ENCODE results near the gene GRK5. TPM values are rescaled to one million over a fixed set of nuclear protein-coding genes. Genes with fewer than 3 reads are reported as not detected.

Gene GRK5
- total RNA-seq, 4 donors from 2014 or later, result 11.6 to 38.2 (median 21.4) TPM

- TF ChIP-seq, protein P1, sequence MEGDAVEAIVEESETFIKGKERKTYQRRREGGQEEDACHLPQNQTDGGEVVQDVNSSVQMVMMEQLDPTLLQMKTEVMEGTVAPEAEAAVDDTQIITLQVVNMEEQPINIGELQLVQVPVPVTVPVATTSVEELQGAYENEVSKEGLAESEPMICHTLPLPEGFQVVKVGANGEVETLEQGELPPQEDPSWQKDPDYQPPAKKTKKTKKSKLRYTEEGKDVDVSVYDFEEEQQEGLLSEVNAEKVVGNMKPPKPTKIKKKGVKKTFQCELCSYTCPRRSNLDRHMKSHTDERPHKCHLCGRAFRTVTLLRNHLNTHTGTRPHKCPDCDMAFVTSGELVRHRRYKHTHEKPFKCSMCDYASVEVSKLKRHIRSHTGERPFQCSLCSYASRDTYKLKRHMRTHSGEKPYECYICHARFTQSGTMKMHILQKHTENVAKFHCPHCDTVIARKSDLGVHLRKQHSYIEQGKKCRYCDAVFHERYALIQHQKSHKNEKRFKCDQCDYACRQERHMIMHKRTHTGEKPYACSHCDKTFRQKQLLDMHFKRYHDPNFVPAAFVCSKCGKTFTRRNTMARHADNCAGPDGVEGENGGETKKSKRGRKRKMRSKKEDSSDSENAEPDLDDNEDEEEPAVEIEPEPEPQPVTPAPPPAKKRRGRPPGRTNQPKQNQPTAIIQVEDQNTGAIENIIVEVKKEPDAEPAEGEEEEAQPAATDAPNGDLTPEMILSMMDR (IDR thresholded peaks at IDR 0.05; ENCODE audit: low read depth), result no peak
These were observed 148.6 kb downstream of the GRK5 start for GRCh38 chr10:119355930-119356329.

- TF ChIP-seq, protein P1 (IDR thresholded peaks at IDR 0.05; ENCODE audit: low read depth), result no peak
These were observed 150.2 kb downstream of the GRK5 start for GRCh38 chr10:119357412-119358151.

DNA sequence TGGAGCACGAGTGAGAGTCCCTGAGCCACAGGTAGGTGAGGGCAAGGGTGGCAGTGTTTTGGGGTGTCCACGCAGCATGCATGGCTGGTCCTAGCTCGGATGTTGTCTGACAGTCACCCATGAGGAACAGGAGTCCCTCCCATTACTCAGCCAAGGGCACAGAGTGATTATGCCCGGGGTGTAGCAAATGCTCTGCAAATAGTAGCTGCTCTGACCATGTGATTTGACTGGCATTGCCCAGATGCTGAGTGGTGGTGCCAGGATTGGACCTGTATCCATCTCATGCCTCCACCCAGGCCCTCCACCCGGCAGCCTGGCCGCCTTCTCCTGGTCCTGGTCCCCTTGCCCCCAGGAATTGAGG lies 150.8 kb downstream of the GRK5 start:
- TF ChIP-seq, protein P1 (IDR thresholded peaks at IDR 0.05; ENCODE audit: low read depth), result no peak

DNA sequence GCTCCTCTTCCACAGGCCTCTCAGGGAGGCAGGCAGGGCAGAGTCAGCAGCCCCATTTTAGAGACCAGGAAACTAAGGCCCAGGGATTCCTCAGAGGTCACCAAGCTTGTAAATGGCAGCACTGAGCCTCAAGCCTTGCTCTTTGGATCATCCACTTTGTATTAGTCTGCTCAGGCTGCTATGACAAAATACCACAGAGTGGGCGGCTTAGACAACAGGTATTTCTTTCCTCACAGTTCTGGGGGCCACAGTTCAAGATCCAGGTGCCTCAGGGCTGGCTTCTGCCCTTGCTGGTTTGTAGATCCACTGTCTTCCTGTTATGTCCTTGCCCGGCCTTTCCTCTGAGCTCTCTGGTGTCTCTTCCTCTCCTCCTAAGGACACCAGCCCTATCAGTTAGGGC lies 151.2 kb downstream of the GRK5 start:
- TF ChIP-seq, protein P1 (IDR thresholded peaks at IDR 0.05; ENCODE audit: low read depth), result no peak

DNA sequence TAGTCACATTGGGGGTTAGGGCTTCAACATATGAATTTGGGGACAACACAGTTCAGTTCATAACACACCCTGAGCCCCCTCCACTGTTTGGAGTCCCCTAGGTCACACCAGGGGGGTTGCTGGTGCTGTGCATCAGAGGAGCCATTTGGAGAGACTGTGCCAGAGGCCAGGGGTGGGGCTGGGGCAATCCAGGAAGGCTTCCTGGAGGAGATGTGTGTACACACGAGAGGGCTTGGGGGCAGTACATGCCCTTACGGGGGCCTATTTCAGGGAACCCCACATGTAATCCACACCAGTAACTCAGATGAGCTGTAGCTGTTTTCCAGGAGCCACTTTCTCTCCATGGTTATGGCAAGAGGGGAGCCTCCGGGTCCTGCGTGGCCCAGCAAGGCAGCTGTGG lies 151.7 kb downstream of the GRK5 start:
- TF ChIP-seq, protein P1 (IDR thresholded peaks at IDR 0.05; ENCODE audit: low read depth), result no peak

GRCh38 chr10:119360181-119360921 lies 153.0 kb downstream of the GRK5 start:
- TF ChIP-seq, protein P1 (IDR thresholded peaks at IDR 0.05; ENCODE audit: low read depth), result no peak

DNA sequence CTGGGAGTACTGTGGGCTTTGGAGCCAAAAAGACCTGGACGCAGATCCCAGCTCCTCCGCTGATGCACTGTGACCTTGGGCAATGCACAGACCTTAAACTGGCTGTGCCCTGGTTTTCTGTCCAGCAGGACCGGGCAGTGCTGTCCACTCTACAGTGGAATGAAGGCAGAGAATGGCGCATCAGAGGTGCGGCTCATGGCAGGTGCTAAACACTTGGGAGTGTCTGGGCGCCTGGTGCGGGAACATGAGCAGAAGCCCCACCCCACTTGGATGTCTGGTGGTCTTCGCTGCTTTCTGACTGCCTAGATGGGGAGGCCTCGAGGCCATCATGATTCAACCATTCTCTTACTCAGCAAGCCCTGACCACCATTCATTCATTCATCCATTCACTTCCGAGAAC lies 153.7 kb downstream of the GRK5 start:
- TF ChIP-seq, protein P1 (IDR thresholded peaks at IDR 0.05; ENCODE audit: low read depth), result no peak
